HepG2 (cell line): ENCODE results near the gene HSD17B8. TPM values are rescaled to one million over a fixed set of nuclear protein-coding genes. Genes with fewer than 3 reads are reported as not detected.
A peak's percentile ranks its signal among the peaks of the same experiment; 100 is the strongest.

ENCODE experiments used
- ATAC-seq: fragments of 200-7000 bp; cut with Tn5 transposase; 3 replicates; pipeline ENCODE4 v1.9.1; 2020; ENCODE audit warnings: mild to moderate bottlenecking, moderate library complexity
- BruUV-seq: library from RNA; stranded (reverse); fragments of 400-500 nt; replicated peaks from 2 replicates; lab custom pipeline; 2021; lab: Mats Ljungman, UMichigan
- CTCF ChIA-PET: fragments of 300-600 bp; formaldehyde crosslinking; extraction: SDS; loops from one replicate; lab custom pipeline; 2021; ENCODE audit warnings: low total read pairs, inconsistent platforms, low intra/inter-chr PET ratio; lab: Yijun Ruan, JAX
- POLR2A ChIA-PET: fragments of 350-600 bp; sonication (Branson Sonifier 250); formaldehyde crosslinking; loops from one replicate; lab custom pipeline; 2020; ENCODE audit warnings: antibody characterized with exemption, inconsistent platforms; lab: Yijun Ruan, JAX
- DNase-seq: peaks from one replicate; pipeline ENCODE4 v3.0.0-alpha.2; 2015; ENCODE audit warnings: low spot score
- FAIRE-seq: peaks from 3 replicates; lab custom pipeline; 2011; peaks lifted over from hg19 to GRCh38; lab: Jason Lieb, UNC
- H2AFZ ChIP-seq: one replicate; pipeline ENCODE4 v1.6.1; 2011; ENCODE audit warnings: low read length, inconsistent platforms
- H3K27ac ChIP-seq: fragments of 300-600 bp; 3 replicates; pipeline ENCODE4 v1.8.0; 2011; ENCODE audit warnings: mixed run types, mild to moderate bottlenecking, mixed read lengths, low read length, inconsistent platforms; ENCODE audit not compliant: insufficient read depth; ENCODE audit errors: extremely low read length
- H3K27me3 ChIP-seq, 2 experiments: fragments of 200-600 bp in 1 of 2; 2 replicates in 1 of 2; 3 replicates in 1 of 2; pipeline versions ENCODE4 v1.6.0 to v1.8.0; 2011; ENCODE audit warnings: low read length in 2 of 2, mild to moderate bottlenecking in 2 of 2, moderate library complexity in 2 of 2, inconsistent platforms in 1 of 2; ENCODE audit not compliant: insufficient read depth in 2 of 2, control insufficient read depth in 1 of 2
- H3K36me3 ChIP-seq, 2 experiments: fragments of 200-600 bp in 1 of 2; replicated peaks in 1 of 2; 2 replicates in 1 of 2; 3 replicates in 1 of 2; pipeline versions ENCODE4 v1.5.1 to v1.8.0; 2011; ENCODE audit warnings: low read length in 2 of 2, inconsistent platforms in 1 of 2; ENCODE audit not compliant: insufficient read depth in 2 of 2, control insufficient read depth in 1 of 2
- H3K4me1 ChIP-seq: 2 replicates; pipeline ENCODE4 v1.5.1; 2012; ENCODE audit warnings: low read length, inconsistent platforms; ENCODE audit not compliant: insufficient read depth
- H3K4me2 ChIP-seq: 2 replicates; pipeline ENCODE4 v1.6.0; 2011; ENCODE audit warnings: low read depth, low read length, inconsistent platforms
- H3K4me3 ChIP-seq, 3 experiments: fragments of 200-600 bp in 1 of 3; sonication (generic), shearing (Covaris generic) in 1 of 3; replicated peaks in 1 of 3; 2 replicates each; pipeline ENCODE4 v1.5.1; 2011 to 2016; ENCODE audit warnings: low read length in 3 of 3, inconsistent platforms in 2 of 3, low read depth in 2 of 3, mild to moderate bottlenecking in 2 of 3, control low read depth in 1 of 3, mixed read lengths in 1 of 3; ENCODE audit not compliant: insufficient read depth in 1 of 3
- H3K79me2 ChIP-seq: one replicate; pipeline ENCODE4 v1.6.1; 2011; ENCODE audit warnings: low read length, inconsistent platforms; ENCODE audit not compliant: insufficient read depth
- H3K9ac ChIP-seq: 2 replicates; pipeline ENCODE4 v1.6.0; 2011; ENCODE audit warnings: mild to moderate bottlenecking, low read depth, low read length, inconsistent platforms; ENCODE audit not compliant: insufficient read depth
- H3K9me3 ChIP-seq: 2 replicates; pipeline ENCODE4 v1.5.1; 2012; ENCODE audit warnings: mild to moderate bottlenecking, low read length
- H4K20me1 ChIP-seq: 2 replicates; pipeline ENCODE4 v1.6.0; 2011; ENCODE audit warnings: inconsistent platforms, mild to moderate bottlenecking, low read length, moderate library complexity; ENCODE audit not compliant: insufficient read depth
- AKAP8 ChIP-seq: sonication (generic); formaldehyde crosslinking; IDR thresholded peaks from 2 replicates; pipeline ENCODE4 v1.5.1; 2020; ENCODE audit warnings: mild to moderate bottlenecking, missing genetic modification reagents
- ARNTL ChIP-seq: sonication (generic); formaldehyde crosslinking; IDR thresholded peaks from 2 replicates; pipeline ENCODE4 v1.4.0; 2020; ENCODE audit warnings: mild to moderate bottlenecking, missing genetic modification reagents
- ATF5 ChIP-seq: sonication (generic); formaldehyde crosslinking; IDR thresholded peaks from 2 replicates; pipeline ENCODE4 v1.4.0; 2020; ENCODE audit warnings: mild to moderate bottlenecking, low read depth, missing genetic modification reagents
- FOXM1 ChIP-seq: sonication (generic); formaldehyde crosslinking; IDR thresholded peaks from 2 replicates; pipeline ENCODE4 v1.5.0; 2020; ENCODE audit warnings: missing genetic modification reagents
- FOXO1 ChIP-seq: sonication (generic); formaldehyde crosslinking; IDR thresholded peaks from 2 replicates; pipeline ENCODE4 v1.4.0; 2020; ENCODE audit warnings: missing genetic modification reagents
- KAT8 ChIP-seq: IDR thresholded peaks from 2 replicates; pipeline ENCODE4 v1.6.1; 2016; ENCODE audit warnings: missing genetic modification reagents, missing compliant biosample characterization
- MZF1 ChIP-seq: sonication (generic); formaldehyde crosslinking; IDR thresholded peaks from 2 replicates; pipeline ENCODE4 v1.8.1; 2023; ENCODE audit warnings: mild to moderate bottlenecking, missing genetic modification reagents, borderline replicate concordance
- NCOA2 ChIP-seq: sonication (generic); formaldehyde crosslinking; IDR thresholded peaks from 2 replicates; pipeline ENCODE4 v1.8.0; 2022; ENCODE audit warnings: inconsistent platforms
- PITX1 ChIP-seq: sonication (generic); formaldehyde crosslinking; IDR thresholded peaks from 2 replicates; pipeline ENCODE4 v1.5.1; 2020; ENCODE audit warnings: mild to moderate bottlenecking, missing genetic modification reagents
- RORA ChIP-seq: sonication (generic); formaldehyde crosslinking; IDR thresholded peaks from 2 replicates; pipeline ENCODE4 v1.5.0; 2020; ENCODE audit warnings: mild to moderate bottlenecking, missing genetic modification reagents, moderate library complexity
- SOX6 ChIP-seq, 2 experiments: fragments of 450-650 bp in 1 of 2; sonication (generic) in 1 of 2; formaldehyde crosslinking in 1 of 2; IDR thresholded peaks; 2 replicates each; pipeline versions ENCODE4 v1.4.0 to v1.6.1; 2017 to 2020; ENCODE audit warnings: antibody characterized with exemption in 1 of 2, mild to moderate bottlenecking in 1 of 2, missing genetic modification reagents in 1 of 2
- THAP7 ChIP-seq: sonication (generic); formaldehyde crosslinking; IDR thresholded peaks from 2 replicates; pipeline ENCODE4 v1.8.1; 2023; ENCODE audit warnings: mild to moderate bottlenecking, missing genetic modification reagents
- U2AF1 ChIP-seq: fragments of 200-400 bp; formaldehyde crosslinking; optimal IDR thresholded peaks from 2 replicates; pipeline ENCODE3; 2017; ENCODE audit warnings: mild to moderate bottlenecking, low read depth, low read length
- ZFP82 ChIP-seq: sonication (generic); formaldehyde crosslinking; IDR thresholded peaks from 2 replicates; pipeline ENCODE4 v1.5.1; 2020; ENCODE audit warnings: mild to moderate bottlenecking, missing genetic modification reagents, borderline replicate concordance
- ZMYM2 ChIP-seq: sonication (generic); formaldehyde crosslinking; IDR thresholded peaks from 2 replicates; pipeline ENCODE4 v1.8.0; 2022; ENCODE audit warnings: mild to moderate bottlenecking, missing genetic modification reagents
- ZNF180 ChIP-seq: sonication (generic); formaldehyde crosslinking; IDR thresholded peaks from 2 replicates; pipeline ENCODE4 v1.4.0; 2020; ENCODE audit warnings: low read depth, missing genetic modification reagents, borderline replicate concordance
- ZNF281 ChIP-seq: sonication (generic); formaldehyde crosslinking; IDR thresholded peaks from 2 replicates; pipeline ENCODE4 v1.4.0; 2020; ENCODE audit warnings: missing genetic modification reagents, borderline replicate concordance
- ZNF552 ChIP-seq: sonication (generic); formaldehyde crosslinking; IDR thresholded peaks from 2 replicates; pipeline ENCODE4 v1.9.0; 2022; ENCODE audit warnings: missing genetic modification reagents, mild to moderate bottlenecking, borderline replicate concordance
- ZNF784 ChIP-seq: sonication (generic); formaldehyde crosslinking; IDR thresholded peaks from 2 replicates; pipeline ENCODE4 v1.5.1; 2020; ENCODE audit warnings: missing genetic modification reagents, mild to moderate bottlenecking, borderline replicate concordance
- WGBS: methylation state at CpG from one replicate; pipeline ENCODE4 v1.1.6; 2017; ENCODE audit warnings: low lambda C conversion rate; 5-methylcytosine and 5-hydroxymethylcytosine counted together
- in situ Hi-C: cut with HindIII; loops from 2 replicates; pipeline ENCODE4 v1.10.0; 2017; ENCODE audit warnings: low pct_unique_long_range_greater_than_20kb; ENCODE audit not compliant: extremely low pct_ligation_motif_present
- intact Hi-C: fragments of 100-400 bp; cut with micrococcal nuclease; formaldehyde crosslinking; loops from one replicate; pipeline ENCODE4 v1.10.0; 2022; ENCODE audit not compliant: unreplicated experiment
- polyA plus RNA-seq, 8 experiments: library from polyadenylated mRNA; depleted of rRNA in 3 of 8; stranded (reverse) in 7 of 8; unstranded in 1 of 8; fragments of >200 nt; fragmentation: Illumina TruSeq in 4 of 8; extraction: Trizol in 4 of 8; gene quantifications; 2 replicates each; pipeline versions ENCODE4 v1.2.1 to v1.2.3, GENCODE V29; 2011 to 2016; ENCODE audit warnings: low read depth in 4 of 8, missing spikeins in 1 of 8, mixed read lengths in 1 of 8; ENCODE audit not compliant: insufficient read depth in 1 of 8
- total RNA-seq, 5 experiments: library from RNA; depleted of rRNA; stranded (reverse); fragments of >200 nt; fragmentation: Illumina TruSeq; extraction: Trizol; gene quantifications; 2 replicates each; pipeline ENCODE4 v1.2.3, GENCODE V29; 2016; ENCODE audit warnings: low read depth in 1 of 5

The HSD17B8 gene
- total and polyA plus RNA-seq, 2 of the 13 experiments (the other 11 are each of a cell fraction or from before 2014, with no cell fraction given), result 12.6 to 20.1 TPM

GRCh38 chr6:33190504-33191107, 13.8 kb upstream of the HSD17B8 start:
- Histone ChIP-seq H3K9me3 (no peaks in the 10 kb centered on the region), H3K4me3 (peak overlapping the region in 1 of 3 experiments; percentile 35; a peak in 1 of 6 replicates), H3K27ac (no peak overlapping the region), H3K27me3 (peaks cover 0 to 15% of the 10 kb centered on the region in 2 experiments; a peak in 1 of 5 replicates), H3K9ac (no peak overlapping the region), H3K4me2 (peak overlapping the region; percentile 66), H3K36me3 (peaks cover 12 to 17% of the 10 kb centered on the region in 2 experiments), H2AFZ (no peak overlapping the region), H3K79me2 (no peaks in the 10 kb centered on the region), H4K20me1 (no peaks in the 10 kb centered on the region; the same call in 1 of the 2 replicates), H3K4me1 (peaks cover 28% of the 10 kb centered on the region)
- POLR2A ChIA-PET, result interaction anchor here (0.9 to 2.5 kb wide), 5 partner anchors 8 to 219 kb away, joined by 3 to 20 read pairs (median 7); partner anchors contain the start of genes HSD17B8 and RING1
- WGBS, result 12% methylated on average over 10 of the region's 11 CpGs
- CTCF ChIA-PET, result no interaction called here
- no TSS peak for BruUV-seq
- in situ Hi-C loops (no loop called here), intact Hi-C loops (no loop called here)
- FAIRE-seq (peak; percentile 26), ATAC-seq (peak; percentile 39), DNase-seq (no peak)
- TF ChIP-seq ZNF784 (no peak), PITX1 (CRISPR knock-in tag) (peak; percentile 48; the same call in 1 of the 2 replicates), THAP7 (CRISPR knock-in tag) (no peak), U2AF1 (no peak), SOX6 (IDR thresholded peaks at IDR 0.05) (no peak), SOX6 (CRISPR knock-in tag; IDR thresholded peaks at IDR 0.05) (peak; percentile 27; the same call in 1 of the 2 replicates), ZNF552 (no peak), FOXM1 (no peak), FOXO1 (CRISPR knock-in tag) (no peak), AKAP8 (CRISPR knock-in tag) (no peak), ZNF281 (CRISPR knock-in tag) (peak; percentile 83; the same call in 1 of the 2 replicates), MZF1 (CRISPR knock-in tag) (no peak), ARNTL (CRISPR knock-in tag) (no peak), NCOA2 (CRISPR knock-in tag) (peak; percentile 52; the same call in 1 of the 2 replicates), ZMYM2 (CRISPR knock-in tag) (no peak), ATF5 (no peak), KAT8 (CRISPR knock-in tag) (peak; percentile 44; the same call in 1 of the 2 replicates), ZNF180 (CRISPR knock-in tag) (no peak), RORA (CRISPR knock-in tag) (no peak), ZFP82 (no peak)
